Measurements from ENCODE around the gene COIL.

The COIL gene

GRCh38 chr17:56903560-56903959, 57.3 kb downstream of the COIL start:
- no peak for DNase-seq (ENCODE audit: low spot score)

GRCh38 chr17:56902348-56902747, 58.5 kb downstream of the COIL start:
- no peak for DNase-seq (ENCODE audit: low spot score)

GRCh38 chr17:56899403-56899802, 61.4 kb downstream of the COIL start:
- DNase-seq (ENCODE audit: low spot score): no peak

- no peak for DNase-seq (ENCODE audit: low spot score)
Measured at GRCh38 chr17:56898874-56899273, 62.0 kb downstream of the COIL start.

GRCh38 chr17:56897646-56898424, 63.0 kb downstream of the COIL start:
- DNase-seq (ENCODE audit: low spot score): no peak

- no peak for DNase-seq (ENCODE audit: low spot score)
Measured at GRCh38 chr17:56896968-56897359, 63.9 kb downstream of the COIL start.

GRCh38 chr17:56896217-56896967, 64.5 kb downstream of the COIL start:
- no peak for DNase-seq (ENCODE audit: low spot score)

- DNase-seq (ENCODE audit: low spot score): no peak
Measured at GRCh38 chr17:56894859-56895455, 65.9 kb downstream of the COIL start.

GRCh38 chr17:56893503-56893902, 67.3 kb downstream of the COIL start:
- DNase-seq (ENCODE audit: low spot score): no peak

- DNase-seq (ENCODE audit: low spot score): no peak
Measured at GRCh38 chr17:56892333-56892732, 68.5 kb downstream of the COIL start.

GRCh38 chr17:56891751-56892150, 69.1 kb downstream of the COIL start:
- peak; percentile 44 for DNase-seq (ENCODE audit: low spot score)

- DNase-seq (ENCODE audit: low spot score): no peak
Measured at GRCh38 chr17:56890906-56891674, 69.8 kb downstream of the COIL start.

- no peak for DNase-seq (ENCODE audit: low spot score)
Measured at GRCh38 chr17:56890390-56890789, 70.5 kb downstream of the COIL start.

Data from CD4-positive, alpha-beta T cell treated with Interleukin-15 for 4 hours (primary cell).